ENCODE results near the gene APOO.

Gene APOO

GRCh38 chrX:23926015-23926414 is 18.3 kb upstream of the APOO start:
- no peak for DNase-seq (ENCODE audit: extremely low read depth, low read depth)

GRCh38 chrX:23919706-23920320 is 12.1 kb upstream of the APOO start:
- TF ChIP-seq CTCF (IDR thresholded peaks at IDR 0.05; ENCODE audit: low read depth, low read length) = no peak; the same call in none of the 2 replicates
- DNase-seq (ENCODE audit: extremely low read depth, low read depth) = no peak

More at GRCh38 chrX:23926015-23926414, 18.3 kb upstream of the APOO start:
- TF ChIP-seq CTCF (IDR thresholded peaks at IDR 0.05; ENCODE audit: low read depth, low read length) = no peak

GRCh38 chrX:23919148-23919547 is 11.4 kb upstream of the APOO start:
- DNase-seq (ENCODE audit: extremely low read depth, low read depth) = no peak
- no peak for TF ChIP-seq CTCF (IDR thresholded peaks at IDR 0.05; ENCODE audit: low read depth, low read length)

GRCh38 chrX:23911126-23911835 is 3.5 kb upstream of the APOO start:
- DNase-seq (ENCODE audit: extremely low read depth, low read depth) = no peak
- no peak for TF ChIP-seq CTCF (IDR thresholded peaks at IDR 0.05; ENCODE audit: low read depth, low read length)

GRCh38 chrX:23908219-23909004 is 674 bp upstream of the APOO start:
- DNase-seq (ENCODE audit: extremely low read depth, low read depth) = no peak
- TF ChIP-seq CTCF (IDR thresholded peaks at IDR 0.05; ENCODE audit: low read depth, low read length) = peak; percentile 29

GRCh38 chrX:23907111-23907497 is 634 bp downstream of the APOO start:
- no peak for DNase-seq (ENCODE audit: extremely low read depth, low read depth)

More at GRCh38 chrX:23907111-23907497, 634 bp downstream of the APOO start:
- TF ChIP-seq CTCF (IDR thresholded peaks at IDR 0.05; ENCODE audit: low read depth, low read length) = no peak
